GM21447 (cell line): ENCODE results near the gene ITIH5.
"Not testable (repeated sequence)": the region's sequence is repeated elsewhere in the genome, so short reads cannot be mapped to it uniquely, and the experiment has no call there.

Source experiments
- ATAC-seq: cut with Tn5 transposase; IDR thresholded peaks from one replicate; pipeline ENCODE4 v1.9.1; 2021; ENCODE audit not compliant: unreplicated experiment

ITIH5 gene

DNA sequence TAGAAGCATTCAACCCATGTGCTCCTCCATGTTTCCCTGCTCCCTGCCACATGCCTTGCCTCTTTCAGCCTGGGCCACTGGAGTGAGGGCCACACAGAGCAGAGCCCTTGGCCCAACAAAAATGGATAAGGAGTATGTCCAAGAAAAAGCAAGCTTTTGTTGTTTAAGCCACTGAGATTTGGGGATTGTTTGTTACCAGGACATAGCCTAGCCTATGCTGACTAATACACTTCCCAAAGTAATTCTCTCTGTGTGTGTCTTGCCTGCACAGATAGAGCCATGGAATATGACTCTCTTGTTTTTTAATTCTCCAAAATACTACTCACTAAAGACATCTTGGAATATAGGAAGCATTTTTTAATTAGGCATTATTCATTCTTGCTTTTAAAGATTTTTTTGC is 22.8 kb upstream of the ITIH5 start:
- no peak for ATAC-seq

DNA sequence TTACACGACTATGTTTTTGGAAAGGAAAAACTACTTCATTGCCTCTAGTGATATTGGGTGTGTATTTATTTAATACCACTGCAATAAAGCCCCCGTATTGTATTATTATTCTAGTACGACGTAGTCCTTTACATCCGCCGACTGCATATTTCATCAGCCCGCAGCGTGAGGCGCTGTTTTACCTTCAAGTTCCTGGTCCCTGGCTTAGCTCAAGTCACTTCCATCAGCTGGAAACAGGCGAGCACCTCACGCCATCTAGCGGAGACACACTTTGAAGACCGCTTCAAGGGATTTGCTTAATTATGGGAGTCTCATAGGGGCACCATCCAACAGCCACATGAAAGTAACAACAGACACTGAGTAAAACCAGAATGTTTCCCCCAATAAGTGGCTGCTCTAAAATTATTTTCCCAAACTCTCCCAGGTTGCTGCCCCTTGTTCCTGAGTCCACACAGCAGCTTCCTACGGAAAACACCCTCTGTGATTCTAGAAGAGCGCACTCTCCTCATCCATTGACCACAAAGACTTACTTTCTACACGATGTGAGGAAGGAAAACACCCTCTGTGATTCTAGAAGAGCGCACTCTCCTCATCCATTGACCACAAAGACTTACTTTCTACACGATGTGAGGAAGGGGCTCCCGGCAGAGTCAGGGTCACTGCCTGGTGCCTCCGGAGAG is 20.6 kb upstream of the ITIH5 start:
- ATAC-seq = peak; percentile 98

DNA sequence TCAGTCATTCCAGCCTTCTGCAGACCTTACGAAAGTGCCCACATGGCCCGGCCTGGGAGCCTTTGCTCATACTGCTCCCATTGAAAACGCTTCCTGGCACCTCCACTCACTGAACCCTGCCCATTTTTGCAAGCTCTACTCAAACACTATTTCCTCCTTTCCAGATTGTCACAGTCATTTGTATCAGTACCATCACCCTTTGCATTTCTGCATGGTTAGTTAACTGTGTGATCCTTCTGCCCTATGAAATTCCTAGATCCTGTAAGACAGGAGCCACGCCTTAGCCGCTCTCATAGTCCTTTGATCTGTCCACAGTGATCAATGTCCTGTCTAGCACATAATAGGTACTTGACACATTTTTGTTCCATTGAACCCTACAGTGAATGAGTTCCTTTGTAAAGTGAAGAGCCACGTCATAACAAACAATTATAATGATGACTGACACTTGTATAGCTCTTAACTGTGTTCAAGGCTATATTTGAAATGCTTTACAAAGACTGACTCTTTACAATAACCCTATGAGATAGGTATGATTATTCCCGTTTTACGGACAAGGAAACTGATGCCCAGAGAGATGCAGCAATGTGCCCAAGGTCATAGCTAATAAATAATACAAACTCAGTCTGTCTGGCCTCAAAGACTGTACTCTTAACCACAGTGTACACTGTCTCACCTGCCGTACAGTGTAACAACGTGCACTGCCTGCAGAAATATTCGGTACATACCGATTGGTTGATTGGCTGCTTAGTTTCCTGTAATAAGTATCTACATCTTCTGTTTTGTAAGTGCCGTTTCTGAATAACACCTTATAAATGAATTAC is 19.8 kb upstream of the ITIH5 start:
- ATAC-seq = no peak

DNA sequence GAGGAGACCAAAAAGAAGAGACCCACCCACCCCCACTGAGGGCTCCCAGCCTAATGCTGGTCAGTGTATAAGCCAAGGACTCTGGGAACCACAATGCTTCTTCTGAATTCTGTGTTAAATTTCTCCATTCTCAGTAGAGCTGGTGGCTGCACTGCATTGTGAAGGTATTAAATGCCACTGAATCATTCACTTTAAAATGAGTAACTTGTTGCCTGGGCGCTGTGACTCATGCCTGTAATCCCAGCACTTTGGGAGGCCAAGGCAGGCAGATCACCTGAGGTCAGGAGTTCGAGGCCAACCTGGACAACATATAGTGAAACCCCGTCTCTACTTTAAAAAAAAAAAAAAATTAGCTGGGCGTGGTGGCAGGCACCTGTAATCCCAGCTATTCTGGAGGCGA is 13.3 kb upstream of the ITIH5 start:
- not testable (repeated sequence) for ATAC-seq

DNA sequence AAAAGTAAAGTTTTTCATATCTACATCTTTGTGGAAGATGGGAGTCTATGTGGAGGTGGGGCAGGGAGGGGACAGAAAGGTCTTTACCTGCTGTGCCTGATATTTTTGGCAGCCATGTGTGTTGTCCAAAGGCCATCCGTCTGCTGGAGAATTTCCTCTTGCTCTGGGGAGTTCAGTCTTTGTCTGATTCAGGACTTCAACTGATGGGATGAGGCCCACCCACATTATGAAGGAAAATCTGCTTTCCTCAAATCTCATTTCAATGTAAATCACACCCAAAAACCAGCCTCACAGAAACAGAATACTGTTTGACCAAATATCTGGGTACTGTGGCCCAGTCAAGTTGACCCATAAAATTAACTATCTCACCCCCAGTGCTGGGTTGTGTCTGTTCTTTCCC is 12.5 kb upstream of the ITIH5 start:
- no peak for ATAC-seq

DNA sequence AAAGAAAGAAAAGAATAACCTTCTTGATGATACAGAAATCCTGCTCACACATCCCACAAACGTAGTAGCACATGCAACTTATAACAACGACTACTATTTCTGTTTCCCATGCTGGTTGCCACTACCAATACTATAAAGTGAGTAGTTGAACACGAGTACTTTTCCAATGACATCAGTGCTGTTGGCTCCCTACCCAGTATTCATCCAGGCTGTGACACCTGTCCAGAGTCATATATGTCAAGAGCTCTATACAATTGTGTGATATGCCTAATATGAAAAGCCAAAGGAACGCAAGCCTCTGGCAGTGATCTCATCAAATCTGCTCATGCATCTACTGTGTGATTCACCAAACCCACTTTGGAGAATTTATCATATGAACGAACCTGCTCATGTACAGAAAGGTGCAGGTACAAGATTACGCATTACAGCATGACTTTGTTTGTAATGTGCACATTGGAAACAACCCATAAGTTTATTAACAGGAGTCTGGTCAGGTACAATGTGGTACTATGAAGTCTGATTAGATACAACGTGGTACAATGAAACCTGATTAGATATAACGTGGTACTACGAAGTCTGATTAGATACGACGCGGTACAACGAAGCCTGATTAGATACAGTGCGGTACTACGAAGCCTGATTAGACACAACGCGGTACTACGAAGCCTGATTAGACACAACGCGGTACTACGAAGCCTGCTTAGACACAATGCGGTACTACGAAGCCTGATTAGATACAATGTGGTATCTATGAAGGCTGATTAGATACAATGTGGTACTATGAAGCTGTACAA is 5.8 kb upstream of the ITIH5 start:
- ATAC-seq = no peak

DNA sequence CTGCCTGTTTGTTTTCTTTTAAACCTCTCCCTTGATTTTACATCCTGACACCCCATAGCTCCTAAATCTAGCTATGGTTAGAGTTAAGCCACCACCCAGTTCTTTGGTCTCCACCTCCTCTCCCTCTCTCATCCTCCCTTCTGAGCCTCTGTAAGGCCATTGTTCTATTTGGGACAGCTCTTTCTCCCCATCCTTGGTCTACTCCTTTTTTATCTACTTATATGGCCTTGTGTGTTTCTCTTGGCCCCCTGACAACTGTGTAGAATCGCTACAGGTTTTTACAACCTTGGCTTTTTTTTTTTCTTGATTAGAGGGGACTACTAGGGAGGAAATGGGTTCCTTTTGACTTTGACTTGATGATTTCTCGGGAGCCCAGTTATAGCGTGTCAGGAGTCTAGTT is 3.4 kb upstream of the ITIH5 start:
- ATAC-seq = no peak

DNA sequence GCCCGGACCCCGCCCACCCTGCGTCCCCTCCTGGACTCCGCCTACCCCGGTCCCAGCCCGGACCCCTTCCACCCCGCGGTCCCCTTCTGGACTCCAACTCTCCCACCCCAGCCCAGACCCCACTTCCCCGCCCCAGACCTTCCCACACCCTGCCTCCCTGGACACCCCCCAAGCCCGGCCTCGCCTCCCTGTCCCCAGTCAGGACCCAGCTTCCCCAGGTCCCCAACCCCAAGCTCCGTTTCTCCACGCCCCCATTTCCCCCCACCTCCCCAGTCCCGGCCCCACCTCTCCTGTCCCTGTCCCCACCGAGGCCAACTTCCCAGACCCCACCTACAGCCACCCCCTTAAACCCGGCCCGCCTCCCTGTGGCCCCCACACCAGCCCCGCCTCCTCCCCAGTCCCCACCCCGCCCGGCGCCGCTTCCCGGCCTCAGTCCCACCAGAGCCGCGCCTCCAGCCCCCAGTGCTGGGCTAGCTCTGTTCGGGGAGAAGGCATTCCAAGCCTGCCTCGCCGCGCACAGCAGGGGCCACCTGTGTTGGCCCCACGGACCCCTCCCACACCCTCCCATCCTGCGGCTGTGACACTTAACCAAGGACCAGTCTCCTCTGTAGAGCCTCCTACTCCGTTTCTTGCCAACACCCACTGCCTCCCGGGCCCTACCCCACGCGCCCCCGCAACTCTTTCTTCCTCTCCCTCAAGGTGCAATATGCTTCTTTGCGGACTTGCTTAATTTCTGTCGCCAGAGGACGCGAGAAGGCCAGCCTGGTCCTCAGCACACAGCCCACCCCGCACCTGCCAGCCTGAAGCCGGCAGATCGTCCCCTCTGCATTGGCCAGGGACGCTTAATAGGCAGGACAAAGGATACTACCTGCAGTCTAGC is 736 bp upstream of the ITIH5 start:
- no peak for ATAC-seq

DNA sequence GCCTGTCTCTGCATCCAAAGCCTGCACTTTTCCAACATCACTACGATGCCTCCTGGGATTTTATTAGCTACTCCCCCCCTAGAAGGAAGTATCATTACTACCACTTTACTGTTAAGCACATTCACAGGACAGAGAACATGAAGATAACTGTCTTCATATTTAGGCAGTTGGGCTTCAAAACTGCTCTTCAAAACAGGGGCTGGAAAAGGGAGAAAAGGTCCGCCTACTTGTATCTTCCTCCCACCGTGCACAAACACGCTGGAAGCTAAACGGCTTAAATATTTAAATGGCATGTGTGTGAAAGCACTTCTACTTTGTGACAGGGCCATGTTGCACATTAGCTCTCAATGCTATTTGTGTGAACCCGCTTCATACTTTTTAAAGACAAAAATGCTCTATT is 999 bp downstream of the ITIH5 start:
- no peak for ATAC-seq

DNA sequence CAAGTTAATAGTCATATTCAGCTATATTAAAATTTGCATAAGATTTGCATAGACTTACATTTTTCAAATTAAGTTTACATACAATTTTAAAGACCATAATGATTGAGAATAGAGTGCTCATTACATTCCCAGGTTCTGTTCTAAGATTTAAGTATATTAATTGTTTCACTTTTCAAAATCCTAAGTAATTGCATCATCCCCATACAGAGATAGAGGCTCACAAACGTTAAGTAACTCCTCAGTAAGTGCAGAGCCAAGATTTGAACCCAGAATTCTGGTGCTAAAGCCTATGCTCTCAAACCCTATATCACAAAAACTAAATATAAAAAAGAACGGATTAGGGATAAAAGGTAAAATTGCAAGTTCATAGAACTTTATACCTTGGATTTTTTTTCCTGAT is 2.1 kb downstream of the ITIH5 start:
- ATAC-seq = no peak

DNA sequence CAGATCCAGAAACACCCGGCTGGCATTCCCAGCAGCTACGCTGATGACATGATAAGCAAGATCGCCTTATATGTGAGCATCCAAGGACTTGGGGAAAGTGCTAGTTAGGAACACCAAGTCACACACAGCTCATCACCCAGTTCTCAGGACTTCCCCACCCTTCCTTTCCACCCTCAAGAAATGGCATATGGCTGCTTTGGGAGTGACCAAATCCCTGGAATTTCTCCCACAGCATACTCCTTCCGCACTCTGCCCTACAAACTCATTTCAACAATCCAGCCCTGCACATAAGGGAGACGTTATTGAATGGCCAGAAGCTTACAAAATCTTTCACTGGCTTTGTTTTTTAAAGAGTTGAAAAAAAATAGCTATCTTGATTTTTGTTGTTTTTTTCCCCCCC is 4.2 kb downstream of the ITIH5 start:
- ATAC-seq = no peak

DNA sequence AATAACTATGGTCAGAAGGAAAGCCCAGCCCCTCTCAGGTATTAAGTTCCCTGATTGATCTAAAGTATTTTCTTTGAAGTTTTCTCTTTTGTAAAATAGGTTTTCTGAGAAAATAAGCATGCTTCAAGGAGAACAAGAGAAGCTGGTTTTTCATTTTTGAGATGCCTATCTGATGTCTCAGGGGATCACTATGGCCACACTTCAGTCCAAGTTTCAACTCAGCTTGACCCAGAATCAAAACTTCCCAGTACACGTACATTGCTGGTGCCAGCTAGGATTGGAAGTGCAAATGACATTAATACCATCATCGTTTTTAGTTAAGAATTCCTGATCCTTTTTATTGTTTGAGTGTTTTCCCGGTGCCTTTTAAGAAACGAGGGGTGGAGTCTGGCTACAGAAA is 7.2 kb downstream of the ITIH5 start:
- ATAC-seq = no peak

DNA sequence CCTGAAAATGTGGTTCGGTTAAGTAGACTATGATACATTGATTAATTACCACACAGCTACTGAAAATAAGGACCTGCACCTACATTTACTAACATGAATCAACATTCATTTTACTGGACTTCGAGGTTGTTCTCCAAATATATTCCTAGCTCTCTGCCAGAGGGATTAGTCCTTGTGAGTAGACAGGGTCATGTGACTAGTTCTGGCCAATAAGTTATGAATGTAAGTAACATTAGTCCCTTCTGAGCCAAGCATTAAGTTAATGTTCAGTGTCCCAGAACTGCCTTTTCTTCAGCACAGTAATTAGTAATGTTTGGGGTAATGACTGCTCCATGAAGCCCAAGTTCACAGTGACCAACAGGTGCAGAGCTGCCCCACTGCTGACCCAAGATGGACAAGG is 9.2 kb downstream of the ITIH5 start:
- ATAC-seq = no peak

DNA sequence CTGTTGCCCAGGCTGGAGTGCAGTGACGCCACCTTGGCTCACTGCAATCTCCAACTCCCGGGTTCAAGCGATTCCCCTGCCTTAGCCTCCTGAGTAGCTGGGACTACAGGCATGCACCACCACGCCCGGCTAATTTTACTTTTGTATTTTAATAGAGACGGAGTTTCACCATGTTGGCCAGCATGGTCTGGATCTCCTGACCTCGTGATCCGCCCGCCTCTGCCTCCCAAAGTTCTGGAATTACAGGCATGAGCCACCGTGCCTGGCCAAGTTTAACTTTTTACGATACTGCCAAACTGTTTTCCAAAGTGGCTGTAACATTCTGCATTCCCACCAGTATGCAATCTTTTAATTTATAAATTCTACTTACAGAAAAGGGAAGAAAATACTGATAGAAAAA is 9.7 kb downstream of the ITIH5 start:
- ATAC-seq = not testable (repeated sequence)

DNA sequence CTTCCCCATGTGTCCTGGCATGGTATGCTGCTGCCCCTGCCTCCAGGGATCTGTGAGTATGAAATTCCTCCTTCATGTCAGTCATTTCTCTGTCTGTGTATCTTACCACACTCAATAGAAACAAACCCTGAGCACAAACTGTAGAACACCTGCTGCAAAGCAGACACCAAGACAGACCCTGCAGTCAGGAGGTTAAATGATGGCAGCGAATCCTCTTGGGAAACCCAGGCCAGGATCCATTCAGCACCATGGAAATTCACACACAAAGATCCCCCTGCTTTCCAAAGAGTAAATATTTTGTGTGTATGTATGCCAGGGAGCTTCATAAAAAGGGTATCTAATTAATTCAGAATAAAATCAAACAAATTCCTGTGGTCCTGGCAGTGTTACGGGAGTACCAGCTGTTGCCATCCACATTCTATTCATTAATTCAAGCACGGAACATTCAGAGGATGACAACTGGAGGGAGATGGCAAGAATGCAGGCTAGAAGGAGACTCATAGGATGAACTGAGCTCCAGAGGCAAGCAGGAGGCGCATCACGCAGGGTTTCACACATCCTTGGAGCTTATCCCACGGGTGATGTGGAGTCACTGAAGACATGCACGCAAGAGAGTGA is 14.8 kb downstream of the ITIH5 start:
- ATAC-seq = no peak

DNA sequence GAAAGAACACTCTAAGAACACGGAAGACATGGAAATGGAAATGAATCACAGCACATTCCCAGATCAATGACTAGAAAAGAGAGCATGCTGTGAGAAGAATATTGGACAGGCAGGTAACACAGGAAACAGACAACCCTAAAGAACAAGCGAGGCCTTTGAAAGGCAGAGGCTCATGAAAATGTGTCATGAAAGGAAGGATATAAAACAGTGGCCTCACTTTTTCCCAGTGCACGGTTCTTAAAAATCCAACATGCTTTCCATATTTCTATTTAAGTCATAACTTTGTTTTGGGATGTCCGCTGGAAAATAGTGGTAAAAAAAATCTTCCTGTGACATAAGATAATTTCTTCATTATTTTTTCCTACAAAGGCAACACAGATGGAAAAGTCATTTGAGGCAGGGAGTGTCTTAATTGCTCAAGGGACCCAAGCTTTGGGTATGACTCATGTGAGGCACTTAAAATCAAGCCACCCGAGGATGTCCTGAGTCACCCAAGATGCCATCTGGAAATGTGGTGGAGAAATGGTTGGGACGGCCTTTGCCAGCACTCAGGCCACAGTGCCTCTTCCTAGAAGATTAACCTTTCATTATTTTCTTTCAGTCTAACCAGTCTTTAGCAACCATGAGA is 17.0 kb downstream of the ITIH5 start:
- ATAC-seq = no peak

DNA sequence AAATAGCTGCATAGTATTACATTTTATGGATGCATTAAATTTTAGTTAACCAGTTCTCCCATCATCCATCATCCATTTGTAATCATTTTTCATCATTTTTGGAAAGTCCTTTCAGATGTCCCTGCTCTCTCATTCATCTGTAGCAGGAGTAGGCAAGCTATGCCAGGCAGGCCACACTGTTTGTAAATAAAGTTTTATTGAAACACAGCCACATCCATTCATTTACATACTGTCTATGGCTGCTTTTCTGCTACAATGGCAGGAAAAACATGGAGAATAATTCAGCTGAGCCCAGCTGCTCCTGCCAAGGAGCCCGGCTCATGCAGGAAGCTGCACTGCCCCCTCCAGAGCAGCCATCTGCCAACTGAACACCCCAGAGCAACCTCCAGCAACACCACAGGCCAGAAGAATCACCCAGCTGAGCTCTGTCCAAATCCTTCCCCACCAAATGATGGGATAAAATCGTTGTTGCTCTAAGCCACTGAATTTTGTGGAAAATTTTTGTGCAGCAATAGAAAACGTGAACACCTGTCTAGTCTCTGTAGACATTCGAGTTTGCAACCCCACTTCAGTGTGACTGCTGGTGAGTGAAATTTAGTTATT is 19.6 kb downstream of the ITIH5 start:
- no peak for ATAC-seq

DNA sequence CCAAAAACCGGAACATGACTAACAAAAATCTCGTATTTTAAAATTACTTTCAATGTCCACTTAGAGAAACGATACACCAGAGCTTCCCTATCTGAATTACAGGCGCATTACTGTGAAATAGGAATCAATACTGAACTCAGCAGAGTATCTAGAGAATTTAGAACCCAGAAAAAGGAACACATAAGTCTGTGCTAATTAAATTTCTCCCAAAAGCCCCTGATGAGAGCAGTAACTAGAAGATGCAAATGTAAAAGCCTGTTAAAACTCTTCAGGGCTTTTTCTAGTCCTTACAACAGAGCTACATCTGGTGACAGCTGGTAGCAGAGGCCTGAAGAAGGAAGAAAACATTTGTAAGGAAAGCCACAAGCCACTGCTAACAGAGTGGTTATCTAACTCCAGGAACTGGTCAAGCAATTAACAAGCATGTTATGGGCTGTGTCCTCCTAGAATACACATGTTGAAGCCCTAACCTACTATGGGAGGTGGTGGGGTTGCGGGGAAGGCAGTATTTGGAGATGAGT is 24.2 kb downstream of the ITIH5 start:
- ATAC-seq = no peak

DNA sequence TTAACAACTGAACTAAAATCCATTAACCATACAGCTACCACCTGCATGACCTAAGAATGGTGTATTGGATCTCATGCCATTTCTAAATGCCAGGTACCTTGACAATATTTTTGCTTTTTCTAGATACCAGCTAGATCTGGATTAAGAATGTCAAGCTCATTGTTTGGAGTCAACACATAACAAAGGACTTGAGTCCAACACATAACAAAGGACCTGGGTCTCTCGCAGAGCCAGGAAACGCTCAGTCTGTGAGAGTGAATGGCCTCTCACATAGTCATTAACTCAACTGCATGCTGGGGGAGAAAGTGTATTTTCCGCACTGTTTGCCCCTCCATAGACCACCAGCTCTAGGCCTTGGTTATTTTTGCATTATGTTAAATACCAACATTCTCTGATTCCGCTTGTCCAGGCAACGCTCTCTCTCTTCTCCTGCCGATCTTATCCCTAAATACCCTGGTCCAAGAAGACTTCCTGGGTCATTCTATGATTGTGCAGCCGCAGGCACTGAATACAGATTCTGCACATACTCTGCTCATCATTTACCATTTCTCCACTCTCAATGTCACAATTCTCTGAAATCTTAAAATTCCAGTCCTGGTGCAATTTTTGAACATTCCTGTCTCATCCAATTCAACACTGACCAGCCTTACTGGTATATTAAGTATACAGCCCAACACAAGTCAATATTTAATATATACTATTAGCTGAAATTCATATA is 31.2 kb downstream of the ITIH5 start:
- ATAC-seq = no peak
